A673 (cell line): ENCODE results near the gene FIBP. TPM values are rescaled to one million over a fixed set of nuclear protein-coding genes. Genes with fewer than 3 reads are reported as not detected.
A peak's percentile ranks its signal among the peaks of the same experiment; 100 is the strongest.

Experiments used
- BruUV-seq: library from RNA; stranded (reverse); fragments of 400-500 nt; replicated peaks from 2 replicates; lab custom pipeline; 2021; lab: Mats Ljungman, UMichigan
- CTCF ChIA-PET: fragments of 300-600 bp; sonication (Branson Sonifier 250); formaldehyde crosslinking; loops from one replicate; lab custom pipeline; 2022; ENCODE audit warnings: antibody characterized with exemption; lab: Charles Lee
- POLR2A ChIA-PET: fragments of 300-600 bp; sonication (Branson Sonifier 250); formaldehyde crosslinking; loops from one replicate; lab custom pipeline; 2022; ENCODE audit warnings: antibody characterized with exemption; ENCODE audit not compliant: low non-redundant PET; lab: Charles Lee
- DNase-seq: peaks from one replicate; pipeline ENCODE4 v3.0.0-alpha.2; 2015; ENCODE audit warnings: low spot score
- H3K27ac ChIP-seq: fragments of 200-600 bp; sonication (generic); 2 replicates; pipeline ENCODE4 v1.5.1; 2016; ENCODE audit warnings: mixed run types, low read depth, mild to moderate bottlenecking, mixed read lengths, antibody characterized with exemption, low read length; ENCODE audit not compliant: poor library complexity, severe bottlenecking
- H3K27me3 ChIP-seq: fragments of 200-600 bp; sonication (generic); replicated peaks from 2 replicates; pipeline ENCODE4 v1.6.1; 2017; ENCODE audit warnings: mixed run types, low read depth, mild to moderate bottlenecking, mixed read lengths, antibody characterized with exemption, low read length; ENCODE audit not compliant: insufficient read depth, poor library complexity
- H3K36me3 ChIP-seq: fragments of 200-600 bp; sonication (generic); 2 replicates; pipeline ENCODE4 v1.6.1; 2016; ENCODE audit warnings: mixed run types, mild to moderate bottlenecking, mixed read lengths, antibody characterized with exemption, low read length; ENCODE audit not compliant: insufficient read depth, poor library complexity, severe bottlenecking
- H3K4me1 ChIP-seq: fragments of 200-600 bp; sonication (generic); 2 replicates; pipeline ENCODE4 v1.6.1; 2017; ENCODE audit warnings: mixed run types, mild to moderate bottlenecking, mixed read lengths, antibody characterized with exemption, low read length; ENCODE audit not compliant: insufficient read depth, poor library complexity, severe bottlenecking
- H3K4me3 ChIP-seq: fragments of 200-600 bp; sonication (generic); 2 replicates; pipeline ENCODE4 v1.5.1; 2016; ENCODE audit warnings: low read depth, mixed run types, mild to moderate bottlenecking, mixed read lengths, low read length; ENCODE audit not compliant: poor library complexity, severe bottlenecking
- H3K9me3 ChIP-seq: fragments of 200-600 bp; sonication (generic); 2 replicates; pipeline ENCODE4 v1.6.1; 2016; ENCODE audit warnings: mixed run types, low read depth, mild to moderate bottlenecking, mixed read lengths, antibody characterized with exemption, low read length; ENCODE audit not compliant: poor library complexity, severe bottlenecking
- CTCF ChIP-seq: fragments of 300-800, 200-600 bp; sonication (generic); conservative IDR thresholded peaks from 2 replicates; pipeline ENCODE4 v1.5.1; 2017; ENCODE audit warnings: low read depth, mild to moderate bottlenecking, antibody characterized with exemption, low read length, moderate library complexity, mixed read lengths
- EZH2 ChIP-seq: fragments of 200-600 bp; sonication (generic); IDR thresholded peaks from 2 replicates; pipeline ENCODE4 v1.6.1; 2017; ENCODE audit warnings: borderline replicate concordance, low read depth, mild to moderate bottlenecking, mixed read lengths, antibody characterized with exemption, low read length; ENCODE audit not compliant: poor library complexity, severe bottlenecking
- intact Hi-C: fragments of 100-400 bp; cut with micrococcal nuclease; formaldehyde crosslinking; loops from one replicate; pipeline ENCODE4 v1.10.0; 2022; ENCODE audit not compliant: unreplicated experiment
- total RNA-seq: library from RNA; stranded (reverse); gene quantifications from 2 replicates; pipeline ENCODE4 v1.2.3, GENCODE V29; 2021

Gene FIBP
- total RNA-seq, 1 experiment from 2014 or later: 98.5 TPM

- H3K36me3 ChIP-seq: peaks cover 23% of the 10 kb centered on the region
- H3K4me3 ChIP-seq: no peak within 1 kb of the TSS
- no peak for DNase-seq
- H3K27me3 ChIP-seq: no peaks in the 10 kb centered on the region
- no TSS peak for BruUV-seq
- no peaks in the 10 kb centered on the region for H3K4me1 ChIP-seq
- intact Hi-C loops: no loop called here
- ChIA-PET POLR2A (no interaction called here), CTCF (no interaction called here)
- TF ChIP-seq CTCF (no peak), EZH2 (no peak)
- H3K27ac ChIP-seq: no peak within 1 kb of the TSS
- H3K9me3 ChIP-seq: no peaks in the 10 kb centered on the region
Measured at GRCh38 chr11:65879617-65880016, 8.7 kb downstream of the FIBP start, which contains the start of gene CTSW. Gene CTSW (plus strand): TSS chr11:65879837. CDS start chr11:65879855, 18 bp downstream.

- peak; percentile 95 for DNase-seq
- Histone ChIP-seq H3K9me3 (no peaks in the 10 kb centered on the region), H3K36me3 (peaks cover 6% of the 10 kb centered on the region), H3K27ac (peak overlapping the region; percentile 75), H3K4me1 (peaks cover 18% of the 10 kb centered on the region), H3K27me3 (no peaks in the 10 kb centered on the region), H3K4me3 (peak overlapping the region; percentile 68)
- ChIA-PET CTCF (interaction anchor here (1.0 to 1.9 kb wide), 3 partner anchors 11 to 17 kb away, joined by 3 to 5 read pairs (median 3); partner anchors contain the start of genes CCDC85B and MUS81), POLR2A (no interaction called here)
- TF ChIP-seq EZH2 (no peak), CTCF (no peak)
- intact Hi-C loops: no loop called here
- no TSS peak for BruUV-seq
Measured at GRCh38 chr11:65873318-65874156, 14.7 kb downstream of the FIBP start.

GRCh38 chr11:65872586-65873317 is 15.5 kb downstream of the FIBP start, which contains the start of gene EFEMP2:
Gene EFEMP2 (minus strand): TSS chr11:65872800. CDS start chr11:65872354, 446 bp downstream.
- CTCF ChIA-PET: interaction anchor here (1.7 to 1.9 kb wide), 2 partner anchors 16 to 18 kb away, joined by 3 to 7 read pairs; partner anchors contain the start of genes CCDC85B and FIBP

More at GRCh38 chr11:65872586-65873317, 15.5 kb downstream of the FIBP start, which contains the start of gene EFEMP2:
- TF ChIP-seq CTCF (no peak), EZH2 (no peak)
- no peaks in the 10 kb centered on the region for H3K9me3 ChIP-seq
- H3K27ac ChIP-seq: peak within 1 kb of the TSS; percentile 75
- peaks cover 18% of the 10 kb centered on the region for H3K4me1 ChIP-seq
- DNase-seq: no peak
- peaks cover 11% of the 10 kb centered on the region for H3K36me3 ChIP-seq
- no peaks in the 10 kb centered on the region for H3K27me3 ChIP-seq
- peak within 1 kb of the TSS; percentile 68 for H3K4me3 ChIP-seq
- intact Hi-C loops: no loop called here
- POLR2A ChIA-PET: interaction anchor here (0.7 kb wide), 1 partner anchor 93 kb away, joined by 8 read pairs; no protein-coding TSS in a partner anchor
- BruUV-seq: no TSS peak
